NCI-H510A treated with DMSO at 0.1 percent for 48 hours (cell line): ENCODE data around the gene XIRP2.
"Not testable (repeated sequence)": the region's sequence is repeated elsewhere in the genome, so short reads cannot be mapped to it uniquely, and the experiment has no call there.

ENCODE experiments used
- DNase-seq: peaks from one replicate; lab custom pipeline; 2025; lab: John Stamatoyannopoulos, UW

The XIRP2 gene

DNA sequence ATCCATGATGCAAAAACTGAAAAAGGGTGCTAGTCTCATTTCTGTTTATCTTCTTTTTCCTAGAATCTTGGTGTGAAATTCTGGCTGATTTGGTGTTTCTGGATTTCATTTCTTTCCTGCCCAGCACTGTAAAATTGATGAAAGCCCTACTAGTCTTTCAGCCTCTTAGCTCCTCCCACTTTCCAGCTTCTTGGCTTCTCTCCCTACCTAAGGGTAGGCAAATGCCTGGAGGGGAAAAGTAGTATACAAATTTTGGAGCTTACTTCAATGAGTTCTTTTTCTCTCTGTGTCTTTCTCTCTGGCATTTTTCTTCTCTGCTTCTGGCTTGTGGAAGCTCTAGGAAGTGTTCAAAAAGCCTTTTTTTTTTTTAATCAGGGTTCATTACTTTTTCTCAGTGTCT lies 160.5 kb downstream of the XIRP2 start:
- DNase-seq: no peak

DNA sequence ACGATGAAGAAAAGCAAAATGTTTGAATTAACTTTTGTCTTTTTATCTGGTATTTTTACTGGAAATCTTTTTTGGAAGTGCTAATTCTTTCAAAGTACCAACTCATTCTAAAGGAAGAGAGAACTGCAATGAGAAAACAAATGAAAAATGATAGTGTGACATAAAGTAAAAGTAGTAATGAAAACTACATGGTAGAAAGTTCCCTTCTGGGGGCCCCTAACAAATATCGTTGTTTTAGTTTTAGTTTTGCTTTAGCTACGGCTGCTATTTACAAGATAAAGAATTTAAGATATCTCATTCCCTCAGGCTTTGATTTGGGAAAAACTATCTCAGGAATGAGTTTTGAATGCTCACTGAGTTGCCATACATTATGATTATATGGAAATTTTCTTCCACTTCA lies 161.4 kb downstream of the XIRP2 start:
- no peak for DNase-seq

DNA sequence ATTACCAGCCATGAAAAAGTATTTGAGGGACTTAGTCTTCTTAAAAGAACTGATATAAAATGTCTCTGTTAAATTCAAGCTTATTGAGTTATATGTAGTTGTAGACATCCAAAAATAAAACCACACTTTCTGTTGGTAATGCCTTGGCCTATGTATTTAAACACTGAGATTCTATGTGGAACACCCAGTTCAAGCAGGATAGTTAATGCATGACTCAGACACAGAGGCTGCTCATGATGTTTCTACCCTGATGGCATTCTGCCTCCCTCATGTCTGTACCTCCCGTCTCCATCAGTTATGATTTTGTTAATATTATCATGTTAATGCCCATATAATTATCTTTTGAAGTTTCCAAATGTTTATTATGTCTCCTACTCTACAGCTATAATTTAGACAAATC lies 164.5 kb downstream of the XIRP2 start:
- DNase-seq: no peak

- DNase-seq: no peak
Measured at GRCh38 chr2:167054881-167055280, 166.6 kb downstream of the XIRP2 start.

- no peak for DNase-seq
Measured at GRCh38 chr2:167057446-167057845, 169.2 kb downstream of the XIRP2 start.

- DNase-seq: no peak
Measured at GRCh38 chr2:167059173-167059572, 170.9 kb downstream of the XIRP2 start.

DNA sequence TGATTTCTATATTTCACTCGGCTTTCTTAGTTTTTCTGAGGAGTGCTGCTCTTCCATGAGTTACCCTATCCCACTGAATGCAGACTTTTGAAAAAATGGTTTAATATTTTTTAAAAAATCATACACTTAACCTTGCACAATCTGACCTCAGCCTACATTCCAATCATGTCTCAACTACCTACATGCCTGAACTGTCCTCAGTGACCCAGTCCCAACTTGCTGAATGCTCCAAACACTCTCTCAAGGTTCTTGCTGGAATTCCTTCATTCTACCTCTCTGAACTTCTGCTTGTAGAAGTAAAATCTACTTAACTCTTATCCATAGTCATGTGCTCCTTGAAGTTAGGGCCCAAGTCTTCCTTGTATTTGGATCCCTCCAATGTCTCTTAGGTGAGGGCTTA lies 181.6 kb downstream of the XIRP2 start:
- DNase-seq: no peak

DNA sequence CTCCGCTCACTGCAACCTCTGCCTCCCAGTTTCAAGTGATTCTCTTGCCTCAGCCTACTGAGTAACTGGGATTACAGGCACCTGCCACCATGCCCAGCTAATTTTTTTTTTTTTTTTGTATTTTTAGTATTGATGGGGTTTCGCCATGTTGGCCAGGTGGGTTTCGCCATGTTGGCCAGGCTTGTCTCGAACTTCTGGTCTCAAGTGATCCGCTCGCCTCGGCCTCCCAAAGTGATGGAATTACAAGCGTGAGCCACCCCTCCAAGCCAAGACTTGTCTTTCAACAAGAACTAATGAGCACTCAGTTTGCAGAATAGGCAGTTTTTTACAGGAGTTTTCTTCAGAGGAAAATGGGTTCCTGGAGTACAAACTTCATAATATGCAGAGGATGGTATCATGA lies 187.4 kb downstream of the XIRP2 start:
- not testable (repeated sequence) for DNase-seq

GRCh38 chr2:167098931-167099330 lies 210.7 kb downstream of the XIRP2 start:
- DNase-seq: not testable (repeated sequence)

DNA sequence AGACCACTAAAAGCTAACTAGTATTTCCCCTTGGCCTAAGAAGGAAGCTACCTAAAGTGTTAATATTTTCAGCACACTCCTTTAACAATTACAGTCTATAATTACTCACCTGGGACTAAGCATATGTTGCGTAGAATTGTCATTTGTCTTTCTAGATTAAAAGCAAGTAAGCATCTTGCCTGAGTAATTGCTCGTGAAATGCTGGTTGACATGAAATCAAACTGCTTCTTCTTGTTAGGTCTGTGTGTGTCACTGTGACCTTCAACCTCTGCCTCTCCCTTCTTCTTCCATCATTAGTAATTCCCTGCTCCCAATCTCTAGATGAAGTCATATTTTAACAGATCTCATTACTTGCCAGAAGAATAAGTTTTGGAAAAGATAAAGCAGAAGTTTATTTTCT lies 212.2 kb downstream of the XIRP2 start:
- DNase-seq: no peak

DNA sequence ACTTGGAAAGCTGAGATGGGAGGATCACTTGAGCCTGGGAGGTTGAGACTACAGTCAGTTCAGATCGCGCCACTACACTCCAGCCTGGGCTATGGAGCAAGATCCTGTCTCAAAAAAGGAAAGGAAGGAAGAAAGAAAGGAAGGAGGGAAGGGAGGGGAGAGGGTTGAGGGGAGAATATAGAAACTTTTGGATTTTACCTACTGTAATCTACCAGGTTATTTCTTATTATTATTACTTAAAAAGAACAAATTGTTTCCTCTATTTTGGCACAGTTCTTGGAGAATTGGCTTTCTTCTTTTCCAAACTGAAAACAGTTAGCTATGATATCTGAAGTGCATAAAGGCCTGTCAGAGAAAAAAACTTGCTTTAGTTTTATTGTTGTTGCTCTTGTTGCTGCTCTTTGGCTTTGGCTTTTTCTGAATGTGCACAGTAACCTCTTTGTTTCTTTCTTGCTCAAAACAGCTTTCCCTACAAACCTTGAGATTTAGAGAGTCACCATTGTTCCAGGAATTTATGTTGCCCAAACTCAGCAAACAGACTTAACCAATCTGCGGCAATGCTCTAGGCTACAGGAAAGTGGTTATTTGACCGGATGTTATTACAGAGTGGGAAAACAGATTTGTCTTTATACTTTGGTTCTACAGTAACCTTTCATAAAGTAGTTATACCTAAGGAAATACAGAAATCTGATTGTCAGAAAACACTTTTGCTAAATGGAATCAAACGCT lies 214.9 kb downstream of the XIRP2 start:
- no peak for DNase-seq

GRCh38 chr2:167103757-167104133 lies 215.5 kb downstream of the XIRP2 start:
- no peak for DNase-seq

DNA sequence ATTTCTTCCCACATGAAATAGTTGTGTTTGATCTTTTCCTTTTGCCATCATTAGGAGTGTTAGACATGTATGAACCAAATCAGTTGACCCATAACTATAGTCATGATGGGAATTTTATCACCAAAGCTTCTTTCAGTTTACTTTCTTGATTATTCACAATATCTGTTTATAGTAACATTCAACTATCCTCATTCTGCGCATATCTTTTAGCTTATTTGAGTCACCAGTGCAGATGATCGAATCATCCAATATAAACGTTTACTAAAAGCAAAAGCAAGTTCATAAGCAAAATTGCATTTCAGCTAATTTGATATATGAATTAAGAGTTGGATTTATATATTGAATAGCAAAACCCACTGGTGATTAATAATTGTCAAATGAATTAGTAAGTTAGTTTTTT lies 216.4 kb downstream of the XIRP2 start:
- DNase-seq: no peak

GRCh38 chr2:167109682-167110081 lies 221.4 kb downstream of the XIRP2 start:
- not testable (repeated sequence) for DNase-seq

- DNase-seq: no peak
Measured at GRCh38 chr2:167110345-167110744, 222.1 kb downstream of the XIRP2 start.

DNA sequence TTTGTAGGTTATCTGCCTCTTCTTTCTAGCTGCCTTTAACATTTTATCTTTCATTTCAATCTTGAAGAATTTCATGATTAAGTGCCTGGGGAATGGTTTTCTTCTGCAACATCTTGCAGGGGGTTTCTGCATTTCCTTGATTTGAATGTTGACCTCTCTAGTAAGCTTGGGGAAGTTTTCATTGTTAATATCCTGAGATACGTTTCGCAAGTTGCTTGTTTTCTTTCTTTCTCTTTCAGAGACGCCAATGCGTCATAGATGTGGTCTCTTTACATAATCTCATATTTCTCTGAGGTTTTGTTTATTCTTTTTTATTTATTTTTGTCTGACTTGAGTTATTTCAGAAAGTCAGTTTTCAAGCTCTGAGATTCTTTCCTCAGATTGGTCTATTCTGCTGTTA lies 225.7 kb downstream of the XIRP2 start:
- no peak for DNase-seq

- DNase-seq: no peak
Measured at GRCh38 chr2:167115541-167115940, 227.3 kb downstream of the XIRP2 start.

DNA sequence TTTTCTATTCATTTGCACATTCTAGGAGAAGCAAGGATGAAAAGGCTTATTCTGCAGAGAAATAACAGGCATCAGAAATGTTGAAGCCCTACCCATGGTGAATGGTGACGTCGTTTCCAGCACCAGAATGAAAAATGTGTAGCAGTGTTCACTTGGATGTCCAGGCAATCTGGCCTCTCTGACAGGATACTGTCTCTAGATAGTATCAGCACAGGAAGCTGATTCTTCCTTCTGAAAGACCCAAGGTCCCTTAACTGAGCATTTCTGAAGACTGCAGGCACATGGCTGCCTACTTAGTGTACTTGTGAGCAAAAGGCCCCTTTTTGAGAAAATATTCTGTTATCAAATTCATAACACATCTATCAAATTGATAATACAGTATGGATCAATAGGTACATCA lies 234.1 kb downstream of the XIRP2 start:
- DNase-seq: no peak

GRCh38 chr2:167126165-167126564 lies 237.9 kb downstream of the XIRP2 start:
- DNase-seq: no peak

GRCh38 chr2:167127135-167127534 lies 238.9 kb downstream of the XIRP2 start:
- no peak for DNase-seq

DNA sequence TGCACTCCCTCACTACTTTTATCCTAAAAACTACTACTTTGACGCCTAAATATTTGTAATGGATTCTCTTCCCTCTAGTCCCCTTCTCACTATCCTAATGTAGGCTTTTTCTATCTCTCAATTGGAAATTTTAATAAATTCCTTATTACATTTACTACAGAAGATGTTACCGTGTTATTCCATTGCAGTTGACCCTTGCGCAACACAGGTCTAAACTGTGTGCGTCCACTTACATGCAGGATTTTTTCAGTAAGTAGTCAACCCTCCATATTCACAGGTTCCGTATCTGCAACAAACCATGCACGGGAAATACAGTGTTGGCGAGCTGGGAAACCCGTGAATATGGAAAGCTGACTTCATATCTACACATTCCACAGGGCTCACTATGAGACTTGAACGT lies 239.8 kb downstream of the XIRP2 start:
- no peak for DNase-seq

DNA sequence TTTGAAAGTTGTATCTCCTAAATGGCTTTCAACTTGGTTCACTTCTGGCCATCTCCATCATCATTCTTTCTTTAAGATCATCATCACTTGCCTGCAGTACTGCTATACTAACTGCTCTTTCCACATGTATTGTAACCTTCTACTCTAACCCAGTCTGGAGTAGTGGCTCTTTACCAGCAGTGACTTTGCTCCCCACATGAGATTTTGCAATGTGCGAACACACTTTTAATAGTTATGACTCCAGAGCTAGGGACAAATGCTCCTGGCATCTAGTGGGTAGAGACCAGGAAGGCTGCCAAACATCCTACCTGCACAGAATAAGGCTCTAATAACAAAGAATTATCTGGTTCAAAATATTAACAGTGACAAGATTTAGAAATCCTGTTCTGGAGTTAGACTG lies 243.8 kb downstream of the XIRP2 start:
- no peak for DNase-seq

GRCh38 chr2:167132906-167133555 lies 244.8 kb downstream of the XIRP2 start:
- no peak for DNase-seq

DNA sequence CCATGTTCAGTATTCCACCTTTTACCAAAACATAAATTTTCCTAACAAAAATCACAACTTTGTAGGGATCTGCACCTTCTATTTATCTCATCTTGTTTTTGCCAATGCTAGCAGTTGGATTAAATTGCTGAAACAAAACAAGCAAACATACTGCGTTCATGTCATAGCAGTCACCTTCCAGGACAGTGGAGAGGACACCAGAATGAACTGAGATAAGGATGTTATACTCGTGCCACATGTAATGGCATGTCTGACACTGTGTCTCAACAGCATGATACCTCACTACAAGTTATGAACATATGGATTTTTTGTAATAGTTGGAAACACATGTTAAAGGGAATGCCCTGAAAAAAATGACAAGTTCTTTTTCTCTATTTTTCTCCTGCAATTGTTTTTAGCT lies 245.3 kb downstream of the XIRP2 start:
- DNase-seq: no peak
